GM12872 (cell line): Measurements from ENCODE around the gene SH3GL3.

Source experiments
- CTCF ChIP-seq: IDR thresholded peaks from 3 replicates; pipeline ENCODE4 v1.5.1; 2011; ENCODE audit warnings: low read depth, mild to moderate bottlenecking, low read length, moderate library complexity; ENCODE audit not compliant: insufficient read depth

SH3GL3 gene

DNA sequence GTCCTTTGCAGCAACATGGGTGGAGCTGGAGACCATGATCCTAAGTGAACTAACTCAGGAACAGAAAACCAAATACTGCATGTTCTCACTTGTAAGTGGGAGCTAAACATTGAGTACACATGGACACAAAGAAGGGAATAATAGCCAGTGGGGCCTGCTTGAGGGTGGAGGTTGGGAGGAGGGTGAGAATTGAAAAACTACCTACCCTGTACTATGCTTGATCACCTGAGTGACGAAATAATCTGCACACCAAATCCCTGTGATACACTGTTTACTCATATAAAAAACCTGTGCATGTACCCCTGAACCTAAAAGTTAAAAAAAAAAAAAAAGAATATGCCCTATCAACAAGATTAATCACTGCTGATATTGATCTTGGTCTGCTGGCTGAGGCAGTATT lies 148.1 kb downstream of the SH3GL3 start:
- no peak for TF ChIP-seq CTCF

GRCh38 chr15:83598031-83598430 lies 150.9 kb downstream of the SH3GL3 start:
- TF ChIP-seq CTCF, result no peak

- TF ChIP-seq CTCF, result no peak
Measured at GRCh38 chr15:83602021-83602420, 154.9 kb downstream of the SH3GL3 start.

DNA sequence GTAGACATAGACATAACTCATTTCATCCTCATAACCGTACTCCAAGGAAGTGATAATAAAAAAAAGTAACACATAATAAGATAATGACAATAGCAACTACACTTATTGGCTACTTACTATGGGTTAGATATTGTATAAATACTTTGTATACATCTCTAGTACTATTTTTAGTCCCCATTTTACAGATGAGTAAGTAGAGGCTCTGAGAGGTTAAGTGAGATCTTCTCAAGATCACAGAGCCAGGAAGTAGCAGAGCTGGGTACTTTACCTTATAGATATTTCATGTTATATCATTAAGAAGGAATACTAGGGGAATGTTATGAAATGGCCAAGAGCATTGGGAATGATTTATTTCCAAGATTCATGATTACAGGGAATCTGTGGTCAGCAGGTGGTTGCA lies 157.4 kb downstream of the SH3GL3 start:
- no peak for TF ChIP-seq CTCF

DNA sequence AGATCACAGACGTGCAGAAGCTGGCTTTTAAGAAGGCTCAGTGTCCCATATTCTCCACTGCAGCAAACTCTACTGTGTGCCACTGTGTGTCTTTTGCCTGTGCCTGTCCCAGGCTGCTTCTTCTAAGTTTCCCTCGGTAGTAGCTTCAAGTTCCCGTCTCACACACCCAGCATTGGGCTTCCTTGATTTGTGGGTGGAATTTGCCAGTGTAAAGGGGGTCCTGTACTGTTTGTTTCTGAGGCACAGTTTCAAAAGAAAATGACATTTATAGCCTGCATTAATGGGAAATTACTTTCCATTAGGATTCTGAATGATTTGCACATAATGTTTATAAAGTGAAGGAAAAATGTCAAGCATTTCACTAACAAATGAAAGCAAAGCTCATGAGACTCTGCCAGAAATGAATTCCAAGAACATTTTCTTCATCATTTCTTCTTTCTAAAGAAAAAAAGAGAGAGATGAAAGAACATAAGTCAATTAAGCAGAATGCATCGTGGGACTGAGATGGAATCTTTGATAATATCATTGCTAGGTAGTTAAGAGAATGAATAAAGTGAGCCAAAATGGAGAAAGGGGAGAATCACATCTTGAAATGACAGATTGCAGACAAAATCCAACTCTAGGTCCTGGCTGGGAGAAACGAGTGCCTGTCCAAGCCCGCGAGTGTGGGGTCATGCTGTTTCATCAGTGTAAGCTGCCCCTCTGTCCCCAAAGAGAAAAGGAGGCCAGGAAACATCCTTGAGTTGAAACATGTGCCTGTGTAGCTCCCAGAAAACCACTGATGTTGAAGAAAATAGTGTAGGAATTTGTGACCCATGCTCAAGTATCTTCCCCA lies 158.2 kb downstream of the SH3GL3 start:
- TF ChIP-seq CTCF, result no peak

DNA sequence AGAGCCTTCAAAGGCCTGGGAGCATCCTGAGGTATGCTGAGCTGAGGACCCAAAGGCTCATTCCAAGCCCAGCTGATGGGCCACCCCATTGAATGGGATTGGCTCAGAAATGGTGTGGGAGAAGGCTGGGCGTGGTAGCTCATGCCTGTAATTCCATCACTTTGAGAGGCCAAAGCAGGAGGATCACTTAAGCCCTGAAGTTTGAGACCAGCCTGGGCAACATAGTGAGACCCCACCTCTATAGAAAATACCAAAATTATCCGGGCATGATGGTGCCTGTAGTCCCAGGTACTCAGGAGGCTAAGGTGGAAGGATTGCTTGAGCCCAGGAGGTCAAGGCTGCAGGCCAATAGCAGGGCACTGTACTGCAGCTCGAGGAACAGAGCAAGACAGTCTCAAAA lies 163.0 kb downstream of the SH3GL3 start:
- no peak for TF ChIP-seq CTCF

DNA sequence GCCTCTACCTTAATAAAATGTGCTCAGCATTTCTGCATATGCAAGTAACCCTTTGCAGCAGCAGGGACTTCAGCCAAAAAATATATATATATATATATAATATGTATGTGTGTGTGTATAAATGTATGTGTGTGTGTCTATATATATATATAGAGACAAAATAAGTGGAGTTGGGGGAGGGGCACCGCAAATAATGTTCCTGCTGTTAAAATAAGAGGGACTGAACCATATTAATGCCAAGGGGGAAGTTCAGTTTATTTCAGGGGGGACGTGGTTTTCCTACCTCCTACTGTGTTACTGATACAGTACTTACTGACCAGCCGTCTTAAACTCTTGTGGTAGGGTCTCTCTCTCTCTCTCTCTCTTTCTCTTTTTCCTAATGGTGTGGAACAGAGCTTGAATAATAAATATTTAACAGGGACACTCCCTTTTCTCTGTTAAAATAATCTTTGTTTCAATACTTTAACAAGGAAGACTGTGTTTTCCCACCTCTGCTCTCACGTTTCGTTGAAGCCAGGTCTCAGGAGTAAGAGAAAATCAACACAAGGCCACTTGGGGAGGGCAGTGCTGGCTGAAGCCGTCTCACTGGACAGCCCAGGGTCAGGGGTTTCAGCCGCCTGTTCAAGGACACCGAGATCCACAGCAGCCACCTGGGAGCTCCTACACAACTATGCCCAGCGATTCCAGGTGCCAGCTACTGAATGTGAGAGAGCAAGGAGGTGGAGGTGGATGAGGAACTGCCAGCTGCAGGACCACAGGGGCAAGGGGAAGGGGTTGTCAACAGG lies 164.0 kb downstream of the SH3GL3 start:
- no peak for TF ChIP-seq CTCF
